ENCODE measurements around the gene MUC5AC. TPM values are rescaled to one million over a fixed set of nuclear protein-coding genes. Genes with fewer than 3 reads are reported as not detected.
"Not testable (repeated sequence)": the region's sequence is repeated elsewhere in the genome, so short reads cannot be mapped to it uniquely, and the experiment has no call there.

Gene MUC5AC
- total RNA-seq, 2 experiments from 2014 or later: not detected

DNA sequence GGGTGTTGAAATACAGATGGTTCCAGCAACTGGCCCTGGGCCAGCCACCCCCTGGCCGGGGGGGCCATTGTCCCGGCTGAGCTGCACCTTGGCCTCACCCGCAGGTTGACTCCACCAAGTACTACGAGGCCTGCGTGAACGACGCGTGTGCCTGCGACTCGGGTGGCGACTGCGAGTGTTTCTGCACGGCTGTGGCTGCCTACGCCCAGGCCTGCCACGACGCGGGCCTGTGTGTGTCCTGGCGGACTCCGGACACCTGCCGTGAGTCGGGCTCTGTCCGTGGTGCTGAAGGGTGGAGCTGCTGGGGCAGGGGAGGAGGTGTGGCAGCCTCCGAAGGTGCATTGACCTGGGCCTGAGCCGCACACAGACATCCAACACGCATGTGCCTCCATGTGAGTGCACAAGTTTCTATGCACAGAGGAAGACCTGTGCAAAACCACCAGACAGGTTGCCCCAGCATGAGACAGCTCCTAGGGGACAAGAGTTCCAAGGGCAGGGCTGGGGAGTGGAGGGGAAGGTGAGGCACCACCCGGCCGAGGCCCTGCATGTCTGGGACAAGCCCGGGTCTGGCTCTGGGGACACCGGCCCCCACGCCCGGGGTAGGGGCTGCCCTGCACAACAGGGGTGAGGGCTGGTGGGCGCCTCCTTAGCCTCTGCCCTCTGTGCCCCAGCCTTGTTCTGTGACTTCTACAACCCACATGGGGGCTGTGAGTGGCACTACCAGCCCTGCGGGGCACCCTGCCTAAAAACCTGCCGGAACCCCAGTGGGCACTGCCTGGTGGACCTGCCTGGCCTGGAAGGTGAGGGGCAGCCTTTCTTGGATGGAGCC lies 81.2 kb downstream of the MUC5AC start:
- Mint-ChIP-seq H3K4me1 (no peaks in the 10 kb centered on the region), H3K9me3 (no peaks in the 10 kb centered on the region), H3K36me3 (peaks cover 1% of the 10 kb centered on the region), H3K4me3 (no peak overlapping the region), H3K27ac (no peak overlapping the region), H3K27me3 (no peaks in the 10 kb centered on the region)
- no peak for DNase-seq

- peaks cover 1% of the 10 kb centered on the region for H3K36me3 Mint-ChIP-seq
- no peak overlapping the region for H3K27ac Mint-ChIP-seq
- H3K27me3 Mint-ChIP-seq: no peaks in the 10 kb centered on the region
- no peaks in the 10 kb centered on the region for H3K9me3 Mint-ChIP-seq
- H3K4me3 Mint-ChIP-seq: no peak overlapping the region
- H3K4me1 Mint-ChIP-seq: no peaks in the 10 kb centered on the region
- no peak for DNase-seq
These were observed 81.9 kb downstream of the MUC5AC start for GRCh38 chr11:1239596-1240205.

GRCh38 chr11:1240771-1241170 lies 83.0 kb downstream of the MUC5AC start:
- Mint-ChIP-seq H3K4me1 (no peaks in the 10 kb centered on the region), H3K36me3 (peaks cover 1% of the 10 kb centered on the region), H3K9me3 (no peaks in the 10 kb centered on the region), H3K27ac (no peak overlapping the region), H3K27me3 (no peaks in the 10 kb centered on the region), H3K4me3 (no peak overlapping the region)
- DNase-seq: no peak

DNA sequence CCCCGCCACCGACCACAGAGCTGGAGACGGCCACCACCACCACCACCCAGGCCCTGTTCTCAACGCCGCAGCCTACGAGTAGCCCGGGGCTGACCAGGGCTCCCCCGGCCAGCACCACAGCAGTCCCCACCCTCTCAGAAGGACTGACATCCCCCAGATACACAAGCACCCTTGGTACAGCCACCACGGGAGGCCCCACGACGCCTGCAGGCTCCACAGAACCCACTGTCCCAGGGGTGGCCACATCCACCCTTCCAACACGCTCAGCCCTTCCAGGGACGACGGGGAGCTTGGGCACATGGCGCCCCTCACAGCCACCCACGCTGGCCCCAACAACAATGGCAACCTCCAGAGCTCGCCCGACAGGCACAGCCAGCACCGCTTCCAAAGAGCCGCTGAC lies 84.0 kb downstream of the MUC5AC start:
- no peak overlapping the region for H3K4me3 Mint-ChIP-seq
- no peaks in the 10 kb centered on the region for H3K9me3 Mint-ChIP-seq
- H3K36me3 Mint-ChIP-seq: peaks cover 1% of the 10 kb centered on the region
- H3K27me3 Mint-ChIP-seq: no peaks in the 10 kb centered on the region
- H3K4me1 Mint-ChIP-seq: no peaks in the 10 kb centered on the region
- H3K27ac Mint-ChIP-seq: no peak overlapping the region
- no peak for DNase-seq

DNA sequence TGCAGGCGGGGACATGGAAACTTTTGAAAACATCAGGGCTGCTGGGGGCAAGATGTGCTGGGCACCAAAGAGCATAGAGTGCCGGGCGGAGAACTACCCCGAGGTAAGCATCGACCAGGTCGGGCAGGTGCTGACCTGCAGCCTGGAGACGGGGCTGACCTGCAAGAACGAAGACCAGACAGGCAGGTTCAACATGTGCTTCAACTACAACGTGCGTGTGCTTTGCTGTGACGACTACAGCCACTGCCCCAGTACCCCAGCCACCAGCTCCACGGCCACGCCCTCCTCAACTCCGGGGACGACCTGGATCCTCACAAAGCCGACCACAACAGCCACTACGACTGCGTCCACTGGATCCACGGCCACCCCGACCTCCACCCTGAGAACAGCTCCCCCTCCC lies 84.5 kb downstream of the MUC5AC start:
- no peaks in the 10 kb centered on the region for H3K9me3 Mint-ChIP-seq
- no peaks in the 10 kb centered on the region for H3K4me1 Mint-ChIP-seq
- no peaks in the 10 kb centered on the region for H3K27me3 Mint-ChIP-seq
- H3K36me3 Mint-ChIP-seq: peaks cover 1% of the 10 kb centered on the region
- no peak overlapping the region for H3K4me3 Mint-ChIP-seq
- no peak overlapping the region for H3K27ac Mint-ChIP-seq
- DNase-seq: no peak

GRCh38 chr11:1242751-1243150 lies 85.0 kb downstream of the MUC5AC start:
- DNase-seq, H3K36me3 Mint-ChIP-seq, H3K9me3 Mint-ChIP-seq, H3K4me1 Mint-ChIP-seq, H3K27me3 Mint-ChIP-seq, H3K27ac Mint-ChIP-seq, H3K4me3 Mint-ChIP-seq: not testable (repeated sequence)

DNA sequence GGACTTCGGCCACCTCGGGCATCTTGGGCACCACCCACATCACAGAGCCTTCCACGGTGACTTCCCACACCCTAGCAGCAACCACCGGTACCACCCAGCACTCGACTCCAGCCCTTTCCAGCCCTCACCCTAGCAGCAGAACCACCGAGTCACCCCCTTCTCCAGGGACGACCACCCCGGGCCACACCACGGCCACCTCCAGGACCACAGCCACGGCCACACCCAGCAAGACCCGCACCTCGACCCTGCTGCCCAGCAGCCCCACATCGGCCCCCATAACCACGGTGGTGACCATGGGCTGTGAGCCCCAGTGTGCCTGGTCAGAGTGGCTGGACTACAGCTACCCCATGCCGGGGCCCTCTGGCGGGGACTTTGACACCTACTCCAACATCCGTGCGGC lies 85.8 kb downstream of the MUC5AC start:
- H3K4me1 Mint-ChIP-seq, H3K36me3 Mint-ChIP-seq: not testable (repeated sequence)

DNA sequence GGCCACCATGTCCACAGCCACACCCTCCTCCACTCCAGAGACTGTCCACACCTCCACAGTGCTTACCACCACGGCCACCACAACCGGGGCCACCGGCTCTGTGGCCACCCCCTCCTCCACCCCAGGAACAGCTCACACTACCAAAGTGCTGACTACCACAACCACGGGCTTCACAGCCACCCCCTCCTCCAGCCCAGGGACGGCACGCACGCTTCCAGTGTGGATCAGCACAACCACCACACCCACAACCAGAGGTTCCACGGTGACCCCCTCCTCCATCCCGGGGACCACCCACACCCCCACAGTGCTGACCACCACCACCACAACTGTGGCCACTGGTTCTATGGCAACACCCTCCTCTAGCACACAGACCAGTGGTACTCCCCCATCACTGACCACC lies 86.8 kb downstream of the MUC5AC start:
- not testable (repeated sequence) for H3K36me3 Mint-ChIP-seq, H3K4me1 Mint-ChIP-seq, H3K27ac Mint-ChIP-seq, H3K27me3 Mint-ChIP-seq, DNase-seq, H3K4me3 Mint-ChIP-seq, H3K9me3 Mint-ChIP-seq

More for the DNA sequence above, 85.8 kb downstream of the MUC5AC start:
- not testable (repeated sequence) for H3K27me3 Mint-ChIP-seq, DNase-seq, H3K4me3 Mint-ChIP-seq, H3K27ac Mint-ChIP-seq, H3K9me3 Mint-ChIP-seq

- not testable (repeated sequence) for DNase-seq, H3K4me3 Mint-ChIP-seq, H3K27ac Mint-ChIP-seq, H3K27me3 Mint-ChIP-seq, H3K4me1 Mint-ChIP-seq, H3K36me3 Mint-ChIP-seq, H3K9me3 Mint-ChIP-seq
These were observed 88.0 kb downstream of the MUC5AC start for GRCh38 chr11:1245717-1246116.

DNA sequence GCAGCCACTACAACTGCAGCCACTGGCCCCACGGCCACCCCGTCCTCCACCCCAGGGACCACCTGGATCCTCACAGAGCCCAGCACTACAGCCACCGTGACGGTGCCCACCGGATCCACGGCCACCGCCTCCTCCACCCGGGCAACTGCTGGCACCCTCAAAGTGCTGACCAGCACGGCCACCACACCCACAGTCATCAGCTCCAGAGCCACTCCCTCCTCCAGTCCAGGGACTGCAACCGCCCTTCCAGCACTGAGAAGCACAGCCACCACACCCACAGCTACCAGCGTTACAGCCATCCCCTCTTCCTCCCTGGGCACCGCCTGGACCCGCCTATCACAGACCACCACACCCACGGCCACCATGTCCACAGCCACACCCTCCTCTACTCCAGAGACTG lies 88.5 kb downstream of the MUC5AC start:
- H3K9me3 Mint-ChIP-seq, H3K36me3 Mint-ChIP-seq, H3K4me1 Mint-ChIP-seq, H3K4me3 Mint-ChIP-seq, H3K27me3 Mint-ChIP-seq, DNase-seq, H3K27ac Mint-ChIP-seq: not testable (repeated sequence)

DNA sequence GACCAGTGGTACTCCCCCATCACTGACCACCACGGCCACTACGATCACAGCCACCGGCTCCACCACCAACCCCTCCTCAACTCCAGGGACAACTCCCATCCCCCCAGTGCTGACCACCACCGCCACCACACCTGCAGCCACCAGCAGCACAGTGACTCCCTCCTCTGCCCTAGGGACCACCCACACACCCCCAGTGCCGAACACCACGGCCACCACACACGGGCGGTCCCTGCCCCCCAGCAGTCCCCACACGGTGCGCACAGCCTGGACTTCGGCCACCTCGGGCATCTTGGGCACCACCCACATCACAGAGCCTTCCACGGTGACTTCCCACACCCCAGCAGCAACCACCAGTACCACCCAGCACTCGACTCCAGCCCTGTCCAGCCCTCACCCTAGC lies 89.3 kb downstream of the MUC5AC start:
- H3K27ac Mint-ChIP-seq, H3K36me3 Mint-ChIP-seq, H3K27me3 Mint-ChIP-seq, DNase-seq, H3K4me3 Mint-ChIP-seq, H3K4me1 Mint-ChIP-seq, H3K9me3 Mint-ChIP-seq: not testable (repeated sequence)

GRCh38 chr11:1248951-1249350 lies 91.2 kb downstream of the MUC5AC start:
- H3K9me3 Mint-ChIP-seq, H3K27me3 Mint-ChIP-seq, H3K4me1 Mint-ChIP-seq, DNase-seq, H3K4me3 Mint-ChIP-seq, H3K36me3 Mint-ChIP-seq, H3K27ac Mint-ChIP-seq: not testable (repeated sequence)

GRCh38 chr11:1250411-1250810 lies 92.7 kb downstream of the MUC5AC start:
- H3K27ac Mint-ChIP-seq, H3K4me1 Mint-ChIP-seq, H3K36me3 Mint-ChIP-seq, H3K9me3 Mint-ChIP-seq, DNase-seq, H3K4me3 Mint-ChIP-seq, H3K27me3 Mint-ChIP-seq: not testable (repeated sequence)

All from activated naive CD8-positive, alpha-beta T cell treated with anti-CD3 and anti-CD28 coated beads for 36 hours (primary cell).